ENCODE measurements around the gene TXNDC2. TPM values are rescaled to one million over a fixed set of nuclear protein-coding genes. Genes with fewer than 3 reads are reported as not detected.

The TXNDC2 gene
- total and polyA plus RNA-seq, 4 donors: 0.12 to 0.19 (median 0.16) TPM; not detected in 1

GRCh38 chr18:9858642-9859041 is 27.1 kb upstream of the TXNDC2 start:
- Histone ChIP-seq H3K4me1 (ENCODE audit: control insufficient read depth in 5 of 5, insufficient read depth in 5 of 5, low read length in 5 of 5) (peaks cover 0 to 10% (median 0%) of the 10 kb centered on the region in 5 donors), H3K9me3 (ENCODE audit: control insufficient read depth in 4 of 4, insufficient read depth in 3 of 4, low read length in 3 of 4) (no peaks in the 10 kb centered on the region), H3K27ac (ENCODE audit: low read depth in 1 of 2, low read length in 1 of 2) (no peak overlapping the region), H3K9ac (ENCODE audit: insufficient read depth in 1 of 2, low read length in 2 of 2) (no peak overlapping the region), H3K36me3 (ENCODE audit: control insufficient read depth in 4 of 4, insufficient read depth in 4 of 4, low read length in 4 of 4) (no peaks in the 10 kb centered on the region), H3K27me3 (ENCODE audit: control insufficient read depth in 3 of 3, insufficient read depth in 3 of 3, low read length in 2 of 3) (no peaks in the 10 kb centered on the region), H3K4me3 (no peak overlapping the region)
- DNase-seq: no peak
- 97 to 99% methylated on average over 5 of the region's 5 CpGs for WGBS, 2 donors
- TF ChIP-seq CTCF (IDR thresholded peaks at IDR 0.05; ENCODE audit: control extremely low read depth, extremely low read depth): no peak
- no peak for ATAC-seq (ENCODE audit: insufficient read depth, low FRiP score)

GRCh38 chr18:9859232-9859631 is 26.5 kb upstream of the TXNDC2 start:
- 88 to 92% methylated on average over 7 of the region's 7 CpGs for whole genome bisulfite sequencing, 2 donors
- Histone ChIP-seq H3K9ac (ENCODE audit: insufficient read depth in 1 of 2, low read length in 2 of 2) (no peak overlapping the region), H3K27me3 (ENCODE audit: control insufficient read depth in 3 of 3, insufficient read depth in 3 of 3, low read length in 2 of 3) (no peaks in the 10 kb centered on the region), H3K4me3 (no peak overlapping the region), H3K27ac (ENCODE audit: low read depth in 1 of 2, low read length in 1 of 2) (no peak overlapping the region), H3K9me3 (ENCODE audit: control insufficient read depth in 4 of 4, insufficient read depth in 3 of 4, low read length in 3 of 4) (no peaks in the 10 kb centered on the region), H3K36me3 (ENCODE audit: control insufficient read depth in 4 of 4, insufficient read depth in 4 of 4, low read length in 4 of 4) (no peaks in the 10 kb centered on the region), H3K4me1 (ENCODE audit: control insufficient read depth in 5 of 5, insufficient read depth in 5 of 5, low read length in 5 of 5) (peaks cover 0 to 9% (median 0%) of the 10 kb centered on the region in 5 donors)
- no peak for TF ChIP-seq CTCF (IDR thresholded peaks at IDR 0.05; ENCODE audit: control extremely low read depth, extremely low read depth)
- DNase-seq: no peak
- no peak for ATAC-seq (ENCODE audit: insufficient read depth, low FRiP score)

- H3K27ac ChIP-seq (ENCODE audit: low read depth in 1 of 2, low read length in 1 of 2): no peak overlapping the region
- no peak for ATAC-seq (ENCODE audit: insufficient read depth, low FRiP score)
Measured at GRCh38 chr18:9860682-9861081, 25.1 kb upstream of the TXNDC2 start.

More at GRCh38 chr18:9860682-9861081, 25.1 kb upstream of the TXNDC2 start:
- WGBS, 2 donors: 45 to 77% methylated on average over 4 of the region's 4 CpGs
- H3K9ac ChIP-seq (ENCODE audit: insufficient read depth in 1 of 2, low read length in 2 of 2): no peak overlapping the region
- peaks cover 0 to 4% (median 0%) of the 10 kb centered on the region in 5 donors for H3K4me1 ChIP-seq (ENCODE audit: control insufficient read depth in 5 of 5, insufficient read depth in 5 of 5, low read length in 5 of 5)
- H3K9me3 ChIP-seq (ENCODE audit: control insufficient read depth in 4 of 4, insufficient read depth in 3 of 4, low read length in 3 of 4): peaks cover 0 to 4% (median 0%) of the 10 kb centered on the region in 4 donors
- no peak overlapping the region for H3K4me3 ChIP-seq
- no peaks in the 10 kb centered on the region for H3K27me3 ChIP-seq (ENCODE audit: control insufficient read depth in 3 of 3, insufficient read depth in 3 of 3, low read length in 2 of 3)
- H3K36me3 ChIP-seq (ENCODE audit: control insufficient read depth in 4 of 4, insufficient read depth in 4 of 4, low read length in 4 of 4): no peaks in the 10 kb centered on the region
- no peak for TF ChIP-seq CTCF (IDR thresholded peaks at IDR 0.05; ENCODE audit: control extremely low read depth, extremely low read depth)
- no peak for DNase-seq
